GM23248 (cell line): ENCODE results near the gene POMGNT2.

Experiments used
- EZH2 ChIP-seq: fragments of 200-600 bp; sonication (generic); IDR thresholded peaks from 2 replicates; pipeline ENCODE4 v1.6.1; 2018; ENCODE audit warnings: antibody characterized with exemption, mild to moderate bottlenecking; ENCODE audit not compliant: insufficient read depth, poor library complexity, severe bottlenecking
- EZH2phosphoT487 ChIP-seq: fragments of 200-600 bp; sonication (generic); IDR thresholded peaks from 2 replicates; pipeline ENCODE4 v1.6.1; 2018; ENCODE audit warnings: antibody characterized with exemption, moderate library complexity, mild to moderate bottlenecking, low read depth; ENCODE audit not compliant: insufficient read depth

DNA sequence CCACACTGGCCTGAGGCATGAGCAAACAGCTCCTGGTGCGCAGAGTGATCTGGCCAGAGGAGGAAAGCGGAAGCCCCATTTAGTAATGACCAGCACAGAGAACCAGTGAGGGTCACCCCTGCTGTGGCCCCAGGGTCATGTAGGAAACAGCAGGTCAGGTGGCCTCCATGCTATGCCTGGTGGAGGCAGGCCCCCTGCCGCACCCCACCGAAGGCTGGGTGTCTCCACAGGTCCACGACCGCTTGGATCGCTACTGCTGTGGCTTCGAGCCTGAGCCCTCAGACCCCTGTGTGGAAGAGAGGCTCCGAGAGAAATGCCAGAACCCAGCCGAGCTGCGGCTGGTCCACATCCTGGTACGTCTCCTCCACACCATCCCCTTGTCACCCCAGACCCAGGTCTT lies 52.6 kb downstream of the POMGNT2 start:
- TF ChIP-seq EZH2 = no peak
- TF ChIP-seq EZH2phosphoT487 = no peak
